DMS79 treated with DMSO at 0.1 percent for 48 hours (cell line): ENCODE results near the gene HAUS5.

ENCODE experiments used
- DNase-seq: peaks from one replicate; lab custom pipeline; 2025; lab: John Stamatoyannopoulos, UW

The HAUS5 gene

DNA sequence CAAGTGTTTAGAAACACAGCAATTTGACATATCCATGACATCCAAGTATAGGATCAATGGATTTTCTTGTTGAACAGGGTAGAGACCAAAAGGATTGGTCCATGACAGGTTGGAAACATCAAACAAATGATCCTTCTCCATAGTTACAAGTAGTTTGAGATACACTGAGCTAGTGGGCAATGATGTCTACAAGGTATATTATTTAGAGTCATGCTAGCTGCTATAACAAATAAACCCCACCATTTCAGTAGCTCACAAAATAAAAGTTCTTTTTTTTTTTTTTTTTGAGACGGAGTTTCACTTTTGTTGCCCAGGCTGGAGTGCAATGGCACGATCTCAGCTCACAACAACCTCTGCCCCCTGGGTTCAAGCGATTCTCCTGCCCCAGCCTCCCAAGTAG lies 4.9 kb upstream of the HAUS5 start:
- no peak for DNase-seq

DNA sequence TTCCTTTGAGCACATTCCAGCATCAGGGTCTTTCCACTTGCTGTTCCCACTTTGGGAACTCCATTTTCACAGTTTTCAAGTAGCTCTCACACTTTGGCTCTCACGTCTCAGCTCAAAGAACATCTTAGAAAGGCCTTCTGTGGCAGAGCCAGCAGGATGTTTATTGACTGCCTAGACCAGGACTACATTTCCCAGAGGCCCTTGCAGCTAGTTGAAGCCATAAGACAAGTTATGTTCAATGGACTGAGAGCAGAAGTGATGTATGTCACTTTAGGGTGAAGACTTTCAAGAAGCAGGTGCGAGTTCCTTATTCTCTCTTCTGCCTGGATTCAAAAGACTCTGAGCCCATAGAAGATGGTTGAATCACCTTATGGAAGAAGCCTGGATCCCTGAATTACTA lies 4.3 kb upstream of the HAUS5 start:
- no peak for DNase-seq

DNA sequence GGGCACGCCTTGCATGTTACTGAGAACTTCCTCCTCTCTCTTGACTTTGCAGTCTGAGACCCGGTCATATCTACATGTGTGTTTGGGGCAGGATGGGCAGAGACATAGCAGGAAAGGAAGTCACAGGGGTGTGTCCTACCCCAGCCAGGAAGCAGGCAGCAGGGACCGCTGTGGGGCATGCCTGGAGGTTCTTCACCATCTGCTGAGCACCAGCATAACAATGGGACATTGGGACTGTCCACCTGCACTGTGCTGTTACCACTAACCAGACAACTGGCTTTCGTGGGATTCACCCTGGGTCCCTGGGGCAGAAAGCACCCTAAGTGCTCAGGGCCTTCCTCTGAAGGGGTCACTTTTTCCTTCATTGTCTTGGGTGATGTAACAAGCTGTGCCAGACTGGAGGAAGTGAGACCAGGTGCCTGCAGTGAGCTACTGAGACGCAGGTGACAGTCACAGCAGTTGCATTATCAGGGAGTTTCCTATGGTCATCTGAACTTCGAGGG lies 2.6 kb upstream of the HAUS5 start:
- no peak for DNase-seq

DNA sequence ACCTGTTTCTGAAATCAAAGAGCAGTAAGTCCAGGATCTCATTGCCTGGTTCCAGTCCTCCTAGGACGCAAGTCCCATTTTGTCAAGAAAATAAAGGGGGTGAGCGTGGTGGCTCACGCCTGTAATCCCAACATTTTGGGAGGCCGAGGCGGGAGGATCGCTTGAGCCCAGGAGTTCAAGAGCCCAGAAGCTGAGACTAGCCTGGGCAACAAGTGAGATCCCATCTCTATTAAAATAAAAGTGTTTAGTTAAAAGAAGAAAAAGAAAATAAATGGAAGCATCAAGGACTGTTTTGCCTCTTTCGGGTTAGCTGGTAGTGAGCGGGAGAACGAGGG lies 344 bp upstream of the HAUS5 start:
- DNase-seq: no peak

DNA sequence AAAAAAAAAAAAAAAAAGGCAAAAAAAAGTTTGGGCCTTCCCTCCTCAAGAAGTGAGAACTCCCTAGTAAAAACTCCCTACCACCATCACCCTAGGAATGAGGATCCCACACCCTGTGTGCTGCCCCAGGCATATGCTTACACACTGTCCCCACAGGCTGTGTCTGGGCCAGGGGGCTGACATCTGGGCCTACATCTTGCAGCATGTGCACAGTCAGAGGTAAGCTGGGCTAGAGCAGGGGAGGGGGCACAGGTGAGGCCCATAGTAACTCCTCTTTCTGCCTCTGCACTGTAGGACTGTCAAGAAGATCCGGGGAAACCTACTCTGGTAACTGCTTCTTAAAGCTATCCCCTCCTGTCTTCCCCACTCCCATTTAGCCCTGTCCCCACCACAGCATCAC lies 1.0 kb downstream of the HAUS5 start:
- DNase-seq: no peak

DNA sequence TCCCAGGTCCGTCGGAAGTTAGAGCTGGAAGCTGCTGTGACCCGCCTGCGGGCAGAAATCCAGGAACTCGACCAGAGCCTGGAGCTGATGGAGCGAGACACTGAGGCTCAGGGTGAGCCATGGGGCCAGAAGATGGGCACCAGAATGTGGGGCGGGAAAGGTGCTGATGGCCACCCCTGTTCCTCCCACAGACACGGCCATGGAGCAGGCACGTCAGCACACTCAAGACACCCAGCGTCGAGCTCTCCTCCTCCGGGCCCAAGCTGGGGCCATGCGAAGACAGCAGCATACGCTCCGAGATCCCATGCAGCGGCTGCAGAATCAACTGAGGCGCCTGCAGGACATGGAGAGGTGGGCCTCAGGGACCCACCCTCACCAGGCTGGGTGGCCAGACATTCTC lies 2.5 kb downstream of the HAUS5 start:
- no peak for DNase-seq

DNA sequence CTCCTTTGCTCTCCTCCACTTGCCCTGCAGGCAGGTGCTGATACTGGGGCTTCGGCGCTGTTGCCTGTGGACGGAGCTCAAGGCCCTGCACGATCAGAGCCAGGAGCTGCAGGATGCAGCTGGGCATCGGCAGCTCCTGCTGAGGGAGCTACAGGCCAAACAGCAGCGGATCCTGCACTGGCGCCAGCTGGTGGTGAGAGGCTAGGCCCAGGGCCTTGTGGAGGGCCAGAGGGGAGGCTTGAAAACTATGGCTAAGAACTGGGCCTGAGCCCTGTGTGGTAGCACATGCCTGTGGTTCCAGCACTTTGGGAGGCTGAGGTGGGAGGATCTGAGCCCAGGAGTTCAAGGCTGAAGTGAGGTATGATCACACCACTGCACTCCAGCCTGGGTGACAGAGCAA lies 6.3 kb downstream of the HAUS5 start:
- DNase-seq: no peak

DNA sequence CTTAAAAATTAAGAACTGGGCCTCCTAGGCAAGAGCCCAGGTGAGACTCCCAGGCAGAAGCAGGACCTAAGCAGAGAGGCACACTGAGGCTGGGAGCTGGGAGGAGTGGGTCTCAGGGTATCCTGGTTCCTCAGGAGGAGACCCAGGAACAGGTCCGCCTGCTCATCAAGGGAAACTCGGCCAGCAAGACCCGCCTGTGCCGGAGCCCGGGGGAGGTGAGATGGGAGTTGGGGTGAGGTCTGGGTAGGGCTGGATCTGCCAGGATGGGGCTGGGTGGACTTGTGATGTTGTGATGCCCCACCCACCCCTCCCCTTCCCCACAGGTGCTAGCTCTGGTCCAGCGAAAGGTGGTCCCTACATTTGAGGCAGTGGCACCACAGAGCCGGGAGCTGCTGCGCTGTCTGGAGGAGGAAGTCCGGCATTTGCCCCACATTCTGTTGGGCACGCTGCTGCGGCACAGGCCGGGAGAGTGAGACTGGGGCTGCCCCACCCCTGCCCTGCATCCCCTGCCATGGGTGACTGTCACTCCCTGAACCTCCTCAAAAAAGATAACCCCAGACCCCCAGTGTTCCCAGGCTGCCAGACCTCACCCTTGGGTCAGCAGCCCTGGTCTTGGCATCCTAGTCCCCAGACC lies 6.9 kb downstream of the HAUS5 start:
- no peak for DNase-seq

DNA sequence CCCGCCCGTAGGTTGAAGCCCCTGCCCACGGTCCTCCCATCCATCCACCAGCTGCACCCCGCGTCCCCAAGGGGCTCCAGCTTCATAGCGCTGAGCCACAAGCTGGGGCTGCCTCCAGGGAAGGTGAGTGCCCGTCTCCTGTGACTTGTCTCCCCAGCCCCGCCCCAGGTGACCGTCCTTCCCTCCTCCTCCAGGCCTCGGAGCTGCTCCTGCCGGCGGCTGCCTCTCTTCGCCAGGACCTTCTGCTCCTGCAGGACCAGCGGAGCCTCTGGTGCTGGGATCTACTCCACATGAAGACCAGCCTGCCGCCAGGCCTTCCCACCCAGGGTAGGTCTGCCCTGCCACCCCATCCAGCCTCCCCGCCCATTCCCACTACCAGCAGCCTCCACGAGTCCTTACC lies 7.5 kb downstream of the HAUS5 start:
- no peak for DNase-seq

DNA sequence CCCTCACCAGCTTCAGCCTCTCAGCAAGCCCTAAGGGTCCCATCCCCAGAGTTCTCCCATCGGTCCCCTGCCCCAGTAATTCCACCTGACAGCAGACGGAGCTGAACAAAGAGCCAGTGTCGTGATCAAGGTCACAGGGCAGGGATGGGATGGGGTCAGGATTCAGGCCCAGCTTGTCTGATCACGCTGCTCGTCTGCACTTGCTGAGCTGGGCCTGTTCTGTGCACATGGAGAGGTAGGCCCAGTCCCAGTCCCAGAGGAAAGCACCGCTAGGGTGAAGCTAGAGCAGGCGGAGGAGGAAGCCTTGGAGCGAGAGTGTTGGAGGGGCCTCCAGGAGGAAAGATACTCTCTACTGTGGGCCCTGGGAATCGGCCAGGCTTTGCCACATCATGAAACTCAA lies 9.2 kb downstream of the HAUS5 start:
- no peak for DNase-seq

DNA sequence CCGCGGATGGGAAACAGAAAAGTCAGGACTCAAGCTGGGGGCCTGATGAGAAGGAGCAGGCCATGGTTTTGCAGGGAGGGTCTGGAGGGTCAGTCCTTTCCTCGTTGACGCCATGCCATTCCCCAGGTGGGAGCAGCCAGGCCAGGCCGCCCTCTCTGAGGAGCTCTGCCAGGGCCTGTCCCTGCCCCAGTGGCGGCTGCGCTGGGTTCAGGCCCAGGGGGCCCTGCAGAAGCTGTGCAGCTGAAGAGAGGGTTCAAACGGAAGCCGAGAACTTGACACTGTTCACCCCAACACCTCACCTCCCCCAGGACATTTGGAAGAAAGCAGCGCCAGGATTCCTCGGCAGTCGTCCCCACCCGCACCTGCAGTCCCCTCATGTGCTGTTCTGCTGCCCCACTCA lies 10.2 kb downstream of the HAUS5 start:
- no peak for DNase-seq

DNA sequence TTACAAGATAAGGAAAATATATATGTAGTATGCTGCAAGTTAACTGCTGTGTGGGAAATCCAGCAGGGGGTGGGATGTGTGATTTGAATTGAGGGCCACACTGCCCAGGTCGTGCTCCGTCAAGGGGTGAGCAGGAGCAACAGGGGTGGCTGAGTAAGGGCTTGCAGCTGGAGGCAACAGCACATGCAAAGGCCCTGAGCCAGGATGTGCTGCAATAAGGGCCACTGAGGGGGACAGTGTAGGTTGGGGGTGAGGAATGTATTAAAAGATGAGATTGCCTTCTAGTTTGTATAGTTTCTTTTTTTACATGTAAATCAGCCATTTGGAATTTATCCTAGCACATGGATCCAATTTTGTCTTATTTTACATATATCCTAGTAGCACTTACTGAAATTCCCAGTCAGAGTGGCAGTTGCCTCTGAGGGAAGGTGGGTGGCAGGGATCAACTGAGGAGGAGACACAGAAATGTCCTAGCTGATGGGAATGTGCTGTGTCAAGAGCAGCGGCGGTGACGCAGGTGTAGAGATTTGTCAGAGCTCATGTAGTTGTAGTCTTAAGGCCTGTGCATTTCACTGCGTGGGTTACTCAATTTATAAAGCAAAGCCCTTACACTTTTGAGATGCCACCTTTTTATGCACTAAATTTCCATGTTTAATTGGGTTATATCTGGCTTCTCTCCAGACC lies 10.9 kb downstream of the HAUS5 start:
- DNase-seq: no peak

DNA sequence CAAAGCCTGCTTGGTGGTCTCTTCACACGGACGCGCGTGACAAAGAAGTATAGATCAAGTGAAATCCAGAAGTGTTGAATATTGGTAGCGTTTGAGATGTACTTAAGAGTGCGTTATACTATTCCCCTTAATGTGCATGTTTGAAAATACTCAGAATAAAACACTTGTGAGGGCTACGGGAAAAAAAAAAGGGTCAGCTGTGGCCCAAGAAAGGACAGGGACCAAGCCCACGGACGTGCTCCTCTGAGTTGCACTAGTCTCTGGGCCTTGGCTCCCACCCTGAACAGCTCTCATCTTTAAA lies 15.7 kb downstream of the HAUS5 start:
- DNase-seq: no peak

DNA sequence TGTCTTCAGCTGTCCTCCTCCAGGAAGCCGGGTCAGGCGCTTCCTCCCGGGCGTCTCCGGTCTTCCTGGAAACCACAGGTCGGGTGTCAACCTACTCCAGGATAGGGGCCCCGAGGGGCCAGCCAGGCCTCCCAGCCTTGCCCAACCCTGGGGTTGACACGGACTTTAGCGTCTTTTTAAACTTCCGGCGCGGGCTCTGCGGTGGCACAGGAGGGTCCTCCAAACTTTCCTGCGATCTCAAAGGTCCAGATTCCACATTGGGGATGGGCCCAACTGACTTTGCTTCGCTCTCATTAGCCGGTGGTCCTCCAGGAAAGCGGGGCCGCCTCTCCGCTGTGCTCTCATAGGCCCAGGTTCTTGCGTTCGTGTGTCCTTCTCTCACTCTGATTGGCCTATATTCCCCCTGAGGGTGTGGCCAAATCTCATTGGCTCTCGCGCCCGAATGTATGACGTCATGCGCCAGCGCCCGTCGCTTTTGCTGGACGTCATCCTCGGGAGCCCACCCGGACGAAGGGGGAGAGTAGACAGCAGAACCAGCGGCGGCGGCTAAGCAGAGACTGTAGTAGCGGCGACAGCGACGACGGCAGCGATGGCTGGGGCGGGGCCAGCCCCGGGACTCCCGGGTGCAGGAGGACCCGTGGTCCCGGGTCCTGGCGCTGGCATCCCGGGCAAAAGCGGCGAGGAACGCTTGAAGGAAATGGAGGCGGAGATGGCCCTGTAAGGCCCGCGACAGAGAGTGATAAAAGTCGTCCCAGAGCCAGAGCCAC lies 16.2 kb downstream of the HAUS5 start, which contains the start of gene RBM42:
TSS of gene RBM42 (plus strand) at position 472 of the 767 bp plus-strand sequence. CDS start at position 590, 118 bp downstream.
- DNase-seq: peak; percentile 96

DNA sequence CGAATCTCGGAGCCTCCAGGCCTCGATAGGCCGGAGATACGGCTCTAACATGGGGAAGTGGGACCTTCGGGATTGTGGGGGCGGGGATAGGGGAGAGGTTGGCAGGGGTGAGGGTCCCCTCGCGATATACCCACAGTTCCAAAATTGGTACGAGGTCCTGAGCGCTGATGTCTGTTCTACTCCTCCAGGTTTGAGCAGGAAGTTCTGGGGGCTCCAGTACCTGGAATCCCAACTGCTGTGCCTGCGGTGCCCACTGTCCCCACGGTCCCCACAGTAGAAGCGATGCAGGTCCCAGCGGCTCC lies 16.7 kb downstream of the HAUS5 start:
- no peak for DNase-seq

DNA sequence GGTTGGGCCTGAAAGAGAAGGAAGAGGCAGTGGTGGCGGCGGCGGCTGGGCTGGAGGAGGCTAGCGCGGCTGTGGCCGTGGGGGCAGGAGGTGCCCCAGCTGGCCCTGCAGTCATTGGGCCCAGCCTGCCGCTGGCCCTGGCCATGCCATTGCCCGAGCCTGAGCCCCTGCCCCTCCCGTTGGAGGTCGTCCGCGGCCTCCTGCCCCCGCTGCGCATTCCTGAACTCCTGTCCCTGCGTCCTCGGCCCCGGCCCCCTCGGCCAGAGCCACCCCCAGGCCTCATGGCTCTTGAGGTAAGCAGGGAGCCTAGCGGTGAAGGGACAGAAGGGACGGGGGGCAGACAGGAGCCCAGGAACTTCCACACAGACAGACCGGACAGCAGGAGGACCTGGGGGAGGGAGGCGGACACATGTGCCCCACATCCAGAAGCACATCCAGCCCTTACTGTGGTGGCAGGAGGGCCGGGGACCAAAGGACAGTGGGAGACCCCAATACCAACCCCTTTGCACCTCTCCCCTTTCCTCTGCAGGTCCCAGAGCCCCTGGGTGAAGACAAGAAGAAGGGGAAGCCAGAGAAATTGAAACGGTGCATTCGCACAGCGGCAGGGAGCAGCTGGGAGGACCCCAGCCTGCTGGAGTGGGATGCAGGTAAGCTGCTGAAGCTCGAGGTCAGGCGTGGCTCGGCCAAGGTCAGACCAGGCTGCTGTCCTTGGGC lies 21.3 kb downstream of the HAUS5 start:
- no peak for DNase-seq

DNA sequence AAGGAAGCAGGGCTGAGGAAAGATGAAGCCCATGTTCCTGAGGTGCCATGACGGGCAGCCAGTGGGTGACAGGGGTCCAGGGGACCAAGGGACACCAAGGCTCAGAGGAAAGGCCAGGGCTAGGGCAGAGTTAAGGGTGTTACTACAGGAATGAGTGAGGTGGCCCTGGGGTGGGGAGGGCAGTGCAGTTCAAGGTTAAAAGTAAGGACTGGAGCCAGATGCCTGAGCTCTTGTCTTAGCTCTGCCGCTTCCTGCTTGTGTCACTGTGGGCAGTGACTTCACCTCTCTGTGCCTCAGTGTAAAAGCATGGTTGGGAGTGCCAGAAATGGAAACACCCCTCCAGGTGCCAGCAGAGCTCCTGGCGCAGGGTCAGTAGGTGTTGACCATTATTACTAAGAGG lies 24.1 kb downstream of the HAUS5 start:
- DNase-seq: no peak

DNA sequence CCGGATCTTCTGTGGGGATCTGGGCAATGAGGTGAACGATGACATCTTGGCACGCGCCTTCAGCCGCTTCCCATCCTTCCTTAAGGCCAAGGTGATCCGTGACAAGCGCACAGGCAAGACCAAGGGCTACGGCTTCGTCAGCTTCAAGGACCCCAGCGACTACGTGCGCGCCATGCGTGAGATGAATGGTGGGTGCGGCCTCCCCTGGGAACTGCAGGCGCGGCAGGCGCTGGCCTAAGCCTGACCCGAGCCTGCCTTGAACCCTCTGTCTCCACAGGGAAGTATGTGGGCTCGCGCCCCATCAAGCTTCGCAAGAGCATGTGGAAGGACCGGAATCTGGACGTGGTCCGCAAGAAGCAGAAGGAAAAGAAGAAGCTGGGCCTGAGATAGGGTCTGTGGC lies 24.6 kb downstream of the HAUS5 start:
- no peak for DNase-seq

DNA sequence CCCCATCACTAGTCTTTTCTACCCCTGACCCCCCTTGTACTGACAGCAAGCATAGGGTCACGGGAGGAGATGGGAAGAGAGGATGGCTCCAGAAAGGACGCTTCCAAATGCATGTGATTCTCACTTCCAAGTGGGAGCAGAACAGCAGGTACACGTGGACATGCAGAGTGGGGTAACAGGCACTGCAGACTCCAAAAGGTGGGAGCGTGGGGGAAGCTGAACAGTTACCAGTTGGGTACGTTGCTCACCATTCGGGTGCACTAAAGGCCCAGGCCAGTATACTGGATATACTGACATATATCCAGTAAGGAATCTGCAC lies 26.7 kb downstream of the HAUS5 start:
- no peak for DNase-seq

DNA sequence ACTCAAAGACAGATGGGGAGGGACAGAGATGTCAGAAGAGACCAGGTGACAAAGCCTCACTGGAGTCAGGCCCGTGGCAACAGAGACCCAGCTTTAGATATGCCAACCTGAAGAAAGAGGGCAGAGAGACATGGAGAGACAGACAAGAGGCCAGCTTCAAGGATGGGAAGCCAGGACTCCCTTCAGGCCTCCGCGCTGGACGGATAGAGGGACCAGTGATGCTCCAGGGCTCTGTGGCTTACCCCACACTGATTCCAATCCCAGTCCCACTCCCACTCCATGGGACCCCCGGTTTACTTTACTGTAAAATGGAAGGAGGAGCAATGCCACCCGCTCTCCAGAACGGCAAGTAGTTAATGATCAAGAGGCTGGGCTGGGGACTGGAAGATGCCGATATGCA lies 27.3 kb downstream of the HAUS5 start:
- DNase-seq: no peak

DNA sequence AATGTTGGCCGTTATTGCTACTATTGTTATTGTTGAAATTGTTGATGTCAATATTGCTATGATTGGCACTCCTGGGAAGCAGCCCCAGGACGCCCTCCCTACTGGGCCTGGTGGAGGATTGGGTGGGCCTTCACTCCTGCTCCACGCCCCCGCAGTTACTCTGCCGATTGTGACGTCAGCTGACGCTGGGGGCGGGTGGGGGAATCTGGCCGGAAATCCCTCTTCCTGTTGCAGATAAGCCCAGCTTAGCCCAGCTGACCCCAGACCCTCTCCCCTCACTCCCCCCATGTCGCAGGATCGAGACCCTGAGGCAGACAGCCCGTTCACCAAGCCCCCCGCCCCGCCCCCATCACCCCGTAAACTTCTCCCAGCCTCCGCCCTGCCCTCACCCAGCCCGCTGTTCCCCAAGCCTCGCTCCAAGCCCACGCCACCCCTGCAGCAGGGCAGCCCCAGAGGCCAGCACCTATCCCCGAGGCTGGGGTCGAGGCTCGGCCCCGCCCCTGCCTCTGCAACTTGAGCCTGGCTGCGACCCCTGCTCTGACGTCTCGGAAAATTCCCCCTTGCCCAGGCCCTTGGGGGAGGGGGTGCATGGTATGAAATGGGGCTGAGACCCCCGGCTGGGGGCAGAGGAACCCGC lies 29.1 kb downstream of the HAUS5 start, which contains the start of gene ETV2:
TSS of gene ETV2 (plus strand) at position 231 of the 637 bp plus-strand sequence. CDS start 716 bp downstream, outside the sequence.
- DNase-seq: no peak

DNA sequence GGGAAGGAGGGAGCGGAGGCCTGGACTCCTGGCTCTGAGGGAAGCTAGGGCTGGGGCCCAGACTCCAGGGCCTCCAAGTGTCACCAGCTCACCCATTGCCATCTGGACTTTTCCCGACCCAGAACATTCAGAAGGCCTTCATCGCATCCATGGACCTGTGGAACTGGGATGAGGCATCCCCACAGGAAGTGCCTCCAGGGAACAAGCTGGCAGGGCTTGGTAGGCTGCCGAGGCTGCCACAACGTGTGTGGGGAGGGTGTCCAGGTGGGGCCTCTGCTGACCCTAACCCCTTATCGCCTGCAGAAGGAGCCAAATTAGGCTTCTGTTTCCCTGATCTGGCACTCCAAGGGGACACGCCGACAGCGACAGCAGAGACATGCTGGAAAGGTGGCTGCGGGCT lies 29.8 kb downstream of the HAUS5 start:
- no peak for DNase-seq
